ENCODE results near the gene CDKN2B.
A peak's percentile ranks its signal among the peaks of the same experiment; 100 is the strongest.
"Not testable (repeated sequence)": the region's sequence is repeated elsewhere in the genome, so short reads cannot be mapped to it uniquely, and the experiment has no call there.

CDKN2B gene

GRCh38 chr9:22008717-22009505 is at the start of gene CDKN2B:
Gene CDKN2B, minus strand, starts transcription at chr9:22009305. Its CDS starts 352 bp downstream, at chr9:22008953.
- DNase-seq (ENCODE audit: low spot score), result peak; percentile 78

GRCh38 chr9:22057972-22058371 is 48.9 kb upstream of the CDKN2B start:
- DNase-seq (ENCODE audit: low spot score), result not testable (repeated sequence)

- DNase-seq (ENCODE audit: low spot score), result no peak
Observed at GRCh38 chr9:22056402-22056801, 47.3 kb upstream of the CDKN2B start.

- DNase-seq (ENCODE audit: low spot score), result no peak
Observed at GRCh38 chr9:22055090-22055489, 46.0 kb upstream of the CDKN2B start.

- DNase-seq (ENCODE audit: low spot score), result no peak
Observed at GRCh38 chr9:22054529-22054928, 45.4 kb upstream of the CDKN2B start.

GRCh38 chr9:22054076-22054475 is 45.0 kb upstream of the CDKN2B start:
- DNase-seq (ENCODE audit: low spot score), result no peak

GRCh38 chr9:22053178-22053577 is 44.1 kb upstream of the CDKN2B start:
- DNase-seq (ENCODE audit: low spot score), result no peak

- DNase-seq (ENCODE audit: low spot score), result no peak
Observed at GRCh38 chr9:22052376-22052945, 43.4 kb upstream of the CDKN2B start.

GRCh38 chr9:22050924-22051323 is 41.8 kb upstream of the CDKN2B start:
- no peak for DNase-seq (ENCODE audit: low spot score)

GRCh38 chr9:22049411-22049810 is 40.3 kb upstream of the CDKN2B start:
- no peak for DNase-seq (ENCODE audit: low spot score)

GRCh38 chr9:22047596-22047995 is 38.5 kb upstream of the CDKN2B start:
- DNase-seq (ENCODE audit: low spot score), result no peak

- DNase-seq (ENCODE audit: low spot score), result no peak
Observed at GRCh38 chr9:22046243-22046885, 37.3 kb upstream of the CDKN2B start.

- no peak for DNase-seq (ENCODE audit: low spot score)
Observed at GRCh38 chr9:22045423-22045822, 36.3 kb upstream of the CDKN2B start.

- no peak for DNase-seq (ENCODE audit: low spot score)
Observed at GRCh38 chr9:22044583-22044982, 35.5 kb upstream of the CDKN2B start.

GRCh38 chr9:22043928-22044327 is 34.8 kb upstream of the CDKN2B start:
- DNase-seq (ENCODE audit: low spot score), result no peak

- DNase-seq (ENCODE audit: low spot score), result no peak
Observed at GRCh38 chr9:22041775-22042174, 32.7 kb upstream of the CDKN2B start.

- DNase-seq (ENCODE audit: low spot score), result no peak
Observed at GRCh38 chr9:22041344-22041743, 32.2 kb upstream of the CDKN2B start.

- DNase-seq (ENCODE audit: low spot score), result no peak
Observed at GRCh38 chr9:22040760-22041159, 31.7 kb upstream of the CDKN2B start.

- no peak for DNase-seq (ENCODE audit: low spot score)
Observed at GRCh38 chr9:22039258-22039657, 30.2 kb upstream of the CDKN2B start.

- no peak for DNase-seq (ENCODE audit: low spot score)
Observed at GRCh38 chr9:22037954-22038690, 29.0 kb upstream of the CDKN2B start.

GRCh38 chr9:22036866-22037626 is 27.9 kb upstream of the CDKN2B start:
- DNase-seq (ENCODE audit: low spot score), result no peak

GRCh38 chr9:22035591-22036011 is 26.5 kb upstream of the CDKN2B start:
- DNase-seq (ENCODE audit: low spot score), result no peak

Measured in cerebellar cortex (tissue), 1 donor.